ENCODE results near the gene SHROOM3.

GRCh38 chr4:76823495-76823894, 388.5 kb downstream of the SHROOM3 start:
- TF ChIP-seq CTCF (IDR thresholded peaks at IDR 0.05), result no peak
- no peak for TF ChIP-seq ZFX (IDR thresholded peaks at IDR 0.05; ENCODE audit: borderline replicate concordance)
